Hepatocyte (in vitro differentiated cells): ENCODE data around the gene RTN4RL2. TPM values are rescaled to one million over a fixed set of nuclear protein-coding genes. Genes with fewer than 3 reads are reported as not detected.

Experiments used
- DNase-seq: peaks from one replicate; pipeline ENCODE4 v3.0.0-alpha.2; 2016; ENCODE audit warnings: low spot score
- H2AFZ ChIP-seq: fragments of 200-600 bp; sonication (generic); 2 replicates; pipeline ENCODE4 v1.6.0; 2016; ENCODE audit warnings: antibody characterized with exemption, mild to moderate bottlenecking
- H3K27ac ChIP-seq: fragments of 200-600 bp; sonication (generic); 2 replicates; pipeline ENCODE4 v1.5.1; 2016; ENCODE audit warnings: mild to moderate bottlenecking
- H3K27me3 ChIP-seq: fragments of 200-600 bp; sonication (generic); 2 replicates; pipeline ENCODE4 v1.6.1; 2016
- H3K36me3 ChIP-seq: fragments of 200-600 bp; sonication (generic); replicated peaks from 2 replicates; pipeline ENCODE4 v1.5.1; 2016; ENCODE audit warnings: low read depth; ENCODE audit not compliant: insufficient read depth
- H3K4me1 ChIP-seq: fragments of 200-600 bp; sonication (generic); 2 replicates; pipeline ENCODE4 v1.5.1; 2016; ENCODE audit warnings: mild to moderate bottlenecking, moderate library complexity; ENCODE audit not compliant: insufficient read depth
- H3K4me2 ChIP-seq: fragments of 200-600 bp; sonication (generic); 2 replicates; pipeline ENCODE4 v1.6.0; 2016
- H3K4me3 ChIP-seq: fragments of 200-600 bp; sonication (generic); 2 replicates; pipeline ENCODE4 v1.5.1; 2016; ENCODE audit warnings: mild to moderate bottlenecking
- H3K79me2 ChIP-seq: fragments of 200-600 bp; sonication (generic); 2 replicates; pipeline ENCODE4 v1.6.0; 2017; ENCODE audit warnings: mild to moderate bottlenecking
- H3K9me2 ChIP-seq: fragments of 200-600 bp; sonication (generic); replicated peaks from 2 replicates; pipeline ENCODE4 v1.6.0; 2017; ENCODE audit warnings: mild to moderate bottlenecking; ENCODE audit not compliant: insufficient read depth
- H3K9me3 ChIP-seq: fragments of 200-600 bp; sonication (generic); 2 replicates; pipeline ENCODE4 v1.5.1; 2016; ENCODE audit warnings: low read depth, mild to moderate bottlenecking
- H4K20me1 ChIP-seq: fragments of 200-600 bp; sonication (generic); 2 replicates; pipeline ENCODE4 v1.6.0; 2016; ENCODE audit warnings: mild to moderate bottlenecking; ENCODE audit not compliant: insufficient read depth, poor library complexity, severe bottlenecking
- EZH2 ChIP-seq: fragments of 200-600 bp; sonication (generic); IDR thresholded peaks from 2 replicates; pipeline ENCODE4 v1.6.1; 2016; ENCODE audit warnings: antibody characterized with exemption, mild to moderate bottlenecking, borderline replicate concordance
- EZH2phosphoT487 ChIP-seq: fragments of 200-600 bp; sonication (generic); IDR thresholded peaks from one replicate; pipeline ENCODE4 v1.6.1; 2018; ENCODE audit warnings: antibody characterized with exemption, mild to moderate bottlenecking, low read depth, moderate library complexity; ENCODE audit not compliant: unreplicated experiment, severe bottlenecking
- WGBS: methylation state at CpG from one replicate; pipeline ENCODE4 v1.1.6; 2016; ENCODE audit warnings: low lambda C conversion rate; ENCODE audit errors: missing lambda C conversion rate; 5-methylcytosine and 5-hydroxymethylcytosine counted together
- polyA plus RNA-seq: library from polyadenylated mRNA; unstranded; fragments of >200 nt; fragmentation: Nextera tagmentation; extraction: Ambion mirVana; gene quantifications from 2 replicates; pipeline ENCODE4 v1.2.1, GENCODE V29; 2016
- total RNA-seq: library from RNA; depleted of rRNA; stranded (reverse); fragments of >200 nt; gene quantifications from 2 replicates; pipeline ENCODE4 v1.2.3, GENCODE V29; 2014
- TF ChIP-seq, protein P1 (sequence below): fragments of 200-600 bp; sonication (generic); IDR thresholded peaks from 2 replicates; pipeline ENCODE4 v1.5.1; 2016; ENCODE audit warnings: antibody characterized with exemption, mild to moderate bottlenecking; ENCODE audit not compliant: poor library complexity

RTN4RL2 gene
- total and polyA plus RNA-seq, 2 experiments from 2014 or later: 2.4 to 10.6 TPM

DNA sequence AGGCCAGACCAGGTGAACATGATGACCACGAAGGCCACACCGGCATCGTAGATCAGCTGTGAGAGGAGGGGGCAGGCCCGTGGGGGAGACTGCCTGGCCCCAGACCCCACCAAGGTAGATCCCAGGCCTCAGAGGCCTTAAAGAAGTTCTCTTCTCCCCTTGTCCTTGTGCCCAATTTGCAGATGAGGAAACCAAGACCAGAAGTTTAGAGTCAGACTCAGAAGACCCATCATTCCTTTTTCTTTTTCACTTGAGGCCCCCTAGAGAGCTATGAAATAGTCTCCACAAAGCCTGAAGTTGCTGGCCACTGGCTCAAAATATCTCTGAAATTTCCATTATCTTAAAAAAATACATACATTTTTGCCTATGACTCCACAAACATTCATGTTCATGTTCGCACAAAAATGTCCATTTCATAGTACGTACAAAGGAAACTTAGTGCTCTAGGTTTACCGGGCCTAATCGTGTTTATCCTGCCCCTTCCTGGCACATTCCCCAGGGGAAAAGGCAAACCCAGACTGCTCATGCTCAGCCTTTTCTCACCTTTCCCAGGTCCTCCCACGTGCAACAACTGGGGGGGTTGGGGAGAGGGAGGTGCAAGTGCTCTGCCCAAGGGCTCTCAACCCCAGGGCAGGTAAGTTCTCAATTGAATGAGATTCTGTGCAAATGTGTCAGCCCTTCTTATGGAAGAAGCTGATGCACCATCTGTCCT is 35.9 kb downstream of the RTN4RL2 start:
- Histone ChIP-seq H3K4me2 (no peak overlapping the region), H3K27ac (no peak overlapping the region), H3K36me3 (no peaks in the 10 kb centered on the region), H2AFZ (no peak overlapping the region), H4K20me1 (no peaks in the 10 kb centered on the region), H3K9me2 (no peaks in the 10 kb centered on the region), H3K4me3 (no peak overlapping the region), H3K79me2 (no peaks in the 10 kb centered on the region), H3K4me1 (peaks cover 31% of the 10 kb centered on the region), H3K9me3 (no peaks in the 10 kb centered on the region), H3K27me3 (no peaks in the 10 kb centered on the region)
- TF ChIP-seq, protein P1, sequence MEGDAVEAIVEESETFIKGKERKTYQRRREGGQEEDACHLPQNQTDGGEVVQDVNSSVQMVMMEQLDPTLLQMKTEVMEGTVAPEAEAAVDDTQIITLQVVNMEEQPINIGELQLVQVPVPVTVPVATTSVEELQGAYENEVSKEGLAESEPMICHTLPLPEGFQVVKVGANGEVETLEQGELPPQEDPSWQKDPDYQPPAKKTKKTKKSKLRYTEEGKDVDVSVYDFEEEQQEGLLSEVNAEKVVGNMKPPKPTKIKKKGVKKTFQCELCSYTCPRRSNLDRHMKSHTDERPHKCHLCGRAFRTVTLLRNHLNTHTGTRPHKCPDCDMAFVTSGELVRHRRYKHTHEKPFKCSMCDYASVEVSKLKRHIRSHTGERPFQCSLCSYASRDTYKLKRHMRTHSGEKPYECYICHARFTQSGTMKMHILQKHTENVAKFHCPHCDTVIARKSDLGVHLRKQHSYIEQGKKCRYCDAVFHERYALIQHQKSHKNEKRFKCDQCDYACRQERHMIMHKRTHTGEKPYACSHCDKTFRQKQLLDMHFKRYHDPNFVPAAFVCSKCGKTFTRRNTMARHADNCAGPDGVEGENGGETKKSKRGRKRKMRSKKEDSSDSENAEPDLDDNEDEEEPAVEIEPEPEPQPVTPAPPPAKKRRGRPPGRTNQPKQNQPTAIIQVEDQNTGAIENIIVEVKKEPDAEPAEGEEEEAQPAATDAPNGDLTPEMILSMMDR: no peak
- TF ChIP-seq EZH2: no peak
- TF ChIP-seq EZH2phosphoT487: no peak
- DNase-seq: no peak
- 76% methylated on average over 9 of the region's 9 CpGs for WGBS

DNA sequence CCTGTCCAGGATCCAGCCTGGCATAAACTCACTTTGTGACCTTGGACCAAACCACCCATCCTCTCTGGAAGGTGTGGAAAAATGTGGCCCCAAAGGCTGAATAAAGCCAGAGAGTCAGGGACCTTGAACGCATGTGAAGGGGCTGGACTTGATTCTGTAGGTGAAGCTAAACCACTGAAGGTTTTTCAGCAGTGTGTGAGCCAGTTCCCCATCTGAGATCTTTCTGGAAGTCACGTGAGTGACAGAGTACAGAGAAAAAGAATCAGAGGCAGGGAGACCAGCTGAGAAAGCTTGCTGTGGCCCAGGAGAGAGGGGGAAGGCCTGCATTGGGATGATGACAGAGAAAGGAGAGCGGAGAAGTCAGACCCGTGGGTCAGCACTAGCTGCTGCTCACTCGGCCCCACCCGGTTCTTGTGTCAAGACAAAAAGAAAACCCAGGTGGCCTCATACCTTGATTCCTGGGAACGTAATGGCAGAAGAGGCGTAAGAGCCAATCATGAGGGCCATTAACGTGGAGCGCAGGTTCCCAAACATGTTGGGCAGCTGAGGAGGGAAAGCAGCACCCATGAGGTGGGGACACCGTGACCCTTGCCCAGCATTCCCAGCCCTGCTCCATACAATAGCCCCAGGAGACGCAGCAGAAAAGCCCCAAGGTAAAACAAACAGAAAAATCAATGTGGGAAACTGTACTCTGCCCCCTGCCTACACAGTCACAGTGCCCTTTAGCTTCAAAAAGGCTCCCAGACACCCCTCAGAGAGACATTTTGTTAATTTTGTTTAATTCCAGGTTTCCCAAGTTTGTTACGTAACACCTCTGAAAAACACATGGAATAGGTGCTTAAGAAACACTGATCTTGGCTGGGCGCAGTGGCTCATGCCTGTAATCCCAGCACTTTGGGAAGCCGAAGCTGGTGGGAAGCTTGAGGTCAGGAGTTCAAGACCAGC is 37.2 kb downstream of the RTN4RL2 start:
- H3K9me2 ChIP-seq: no peaks in the 10 kb centered on the region
- 70% methylated on average over 15 of the region's 15 CpGs for WGBS
- TF ChIP-seq, protein P1: no peak
- TF ChIP-seq EZH2phosphoT487: no peak
- no peak for TF ChIP-seq EZH2
- no peaks in the 10 kb centered on the region for H3K36me3 ChIP-seq
- no peaks in the 10 kb centered on the region for H3K27me3 ChIP-seq
- peak overlapping the region; percentile 68 for H3K4me2 ChIP-seq
- H3K4me1 ChIP-seq: peaks cover 31% of the 10 kb centered on the region
- peak; percentile 49 for DNase-seq
- H2AFZ ChIP-seq: no peak overlapping the region
- no peaks in the 10 kb centered on the region for H4K20me1 ChIP-seq
- H3K27ac ChIP-seq: peak overlapping the region; percentile 94
- no peaks in the 10 kb centered on the region for H3K9me3 ChIP-seq
- H3K79me2 ChIP-seq: no peaks in the 10 kb centered on the region
- no peak overlapping the region for H3K4me3 ChIP-seq

DNA sequence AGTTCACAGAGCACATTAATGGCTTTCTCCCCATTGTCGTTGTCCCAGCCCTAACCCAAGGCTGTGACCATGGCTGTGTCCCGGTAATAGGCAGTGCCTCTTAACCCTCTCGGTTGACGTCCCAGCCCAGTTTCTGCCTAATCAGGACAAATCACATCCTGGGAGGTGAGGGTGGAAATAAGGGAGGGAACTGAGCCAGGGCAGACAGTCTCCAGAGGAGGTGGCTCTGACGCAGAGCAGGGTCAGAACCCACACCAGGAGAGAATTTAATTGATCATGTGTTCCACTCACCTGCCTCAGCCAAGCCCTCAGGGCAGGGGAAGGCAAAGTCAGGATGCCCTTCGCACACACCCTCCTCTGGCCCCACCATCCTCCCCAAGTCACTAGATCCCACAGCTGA is 38.2 kb downstream of the RTN4RL2 start:
- H3K36me3 ChIP-seq: no peaks in the 10 kb centered on the region
- no peaks in the 10 kb centered on the region for H3K9me3 ChIP-seq
- H3K27me3 ChIP-seq: no peaks in the 10 kb centered on the region
- H3K4me3 ChIP-seq: no peak overlapping the region
- peak overlapping the region; percentile 68 for H3K4me2 ChIP-seq
- peaks cover 31% of the 10 kb centered on the region for H3K4me1 ChIP-seq
- TF ChIP-seq EZH2 (no peak), EZH2phosphoT487 (no peak)
- TF ChIP-seq, protein P1: no peak
- H4K20me1 ChIP-seq: no peaks in the 10 kb centered on the region
- DNase-seq: no peak
- H3K27ac ChIP-seq: peak overlapping the region; percentile 94
- no peaks in the 10 kb centered on the region for H3K9me2 ChIP-seq
- H2AFZ ChIP-seq: no peak overlapping the region
- 66% methylated on average over 6 of the region's 6 CpGs for WGBS
- H3K79me2 ChIP-seq: no peaks in the 10 kb centered on the region
